BE2C (cell line): ENCODE results near the gene SH3TC2.
"Not testable (repeated sequence)": the region's sequence is repeated elsewhere in the genome, so short reads cannot be mapped to it uniquely, and the experiment has no call there.

Experiments
- DNase-seq: peaks from one replicate; pipeline ENCODE4 v3.0.0-alpha.2; 2020
- H3K27me3 ChIP-seq: fragments of 250-450 bp; sonication (Bioruptor Pico); 2 replicates; pipeline ENCODE4 v1.5.1; 2020; ENCODE audit warnings: mild to moderate bottlenecking
- H3K36me3 ChIP-seq: fragments of 250-450 bp; sonication (Bioruptor Pico); 2 replicates; pipeline ENCODE4 v1.5.1; 2020; ENCODE audit warnings: mild to moderate bottlenecking
- H3K4me1 ChIP-seq: fragments of 250-450 bp; sonication (Bioruptor Pico); 2 replicates; pipeline ENCODE4 v1.5.1; 2020
- H3K4me3 ChIP-seq: 2 replicates; pipeline ENCODE4 v1.5.1; 2011; ENCODE audit warnings: low read depth, low read length
- H3K9me3 ChIP-seq: fragments of 250-450 bp; sonication (Bioruptor Pico); 2 replicates; pipeline ENCODE4 v1.5.1; 2020
- CTCF ChIP-seq: IDR thresholded peaks from 2 replicates; pipeline ENCODE4 v1.5.1; 2012; ENCODE audit warnings: mild to moderate bottlenecking, low read depth, low read length

SH3TC2 gene

GRCh38 chr5:149079883-149080282 is 17.0 kb upstream of the SH3TC2 start:
- H3K36me3 ChIP-seq, result no peaks in the 10 kb centered on the region
- DNase-seq, result no peak
- H3K9me3 ChIP-seq, result no peaks in the 10 kb centered on the region
- no peak for TF ChIP-seq CTCF
- no peak overlapping the region for H3K4me3 ChIP-seq
- H3K4me1 ChIP-seq, result no peaks in the 10 kb centered on the region
- H3K27me3 ChIP-seq, result no peaks in the 10 kb centered on the region

- DNase-seq, H3K27me3 ChIP-seq, H3K36me3 ChIP-seq, H3K4me1 ChIP-seq, H3K9me3 ChIP-seq, H3K4me3 ChIP-seq: not testable (repeated sequence)
Measured at GRCh38 chr5:149074071-149074470, 11.2 kb upstream of the SH3TC2 start.

GRCh38 chr5:149073213-149073612 is 10.4 kb upstream of the SH3TC2 start:
- TF ChIP-seq CTCF, result no peak
- H3K36me3 ChIP-seq, result no peaks in the 10 kb centered on the region
- H3K27me3 ChIP-seq, result no peaks in the 10 kb centered on the region
- H3K9me3 ChIP-seq, result no peaks in the 10 kb centered on the region
- no peak overlapping the region for H3K4me3 ChIP-seq
- DNase-seq, result no peak
- no peaks in the 10 kb centered on the region for H3K4me1 ChIP-seq

- Histone ChIP-seq H3K36me3 (no peaks in the 10 kb centered on the region), H3K4me3 (no peak overlapping the region), H3K9me3 (no peaks in the 10 kb centered on the region; the same call in 1 of the 2 replicates), H3K4me1 (peaks cover 1% of the 10 kb centered on the region; the same call in 1 of the 2 replicates), H3K27me3 (no peaks in the 10 kb centered on the region)
- DNase-seq, result no peak
- TF ChIP-seq CTCF, result no peak
Measured at GRCh38 chr5:149072791-149073190, 9.9 kb upstream of the SH3TC2 start.

- Histone ChIP-seq H3K9me3 (peaks cover 4% of the 10 kb centered on the region; the same call in 1 of the 2 replicates), H3K36me3 (no peaks in the 10 kb centered on the region), H3K4me3 (no peak overlapping the region), H3K4me1 (peaks cover 6% of the 10 kb centered on the region; the same call in 1 of the 2 replicates), H3K27me3 (no peaks in the 10 kb centered on the region)
- TF ChIP-seq CTCF, result no peak
- DNase-seq, result no peak
Measured at GRCh38 chr5:149072376-149072775, 9.5 kb upstream of the SH3TC2 start.

- TF ChIP-seq CTCF, result no peak
- Histone ChIP-seq H3K4me3 (no peak overlapping the region), H3K27me3 (no peaks in the 10 kb centered on the region), H3K4me1 (peaks cover 9% of the 10 kb centered on the region; the same call in 1 of the 2 replicates), H3K9me3 (peaks cover 4% of the 10 kb centered on the region; the same call in 1 of the 2 replicates), H3K36me3 (no peaks in the 10 kb centered on the region)
- no peak for DNase-seq
Measured at GRCh38 chr5:149071756-149072155, 8.9 kb upstream of the SH3TC2 start.

GRCh38 chr5:149071216-149071615 is 8.4 kb upstream of the SH3TC2 start:
- no peak for DNase-seq
- TF ChIP-seq CTCF, result no peak
- Histone ChIP-seq H3K36me3 (no peaks in the 10 kb centered on the region), H3K4me1 (peaks cover 12% of the 10 kb centered on the region; the same call in 1 of the 2 replicates), H3K4me3 (no peak overlapping the region), H3K9me3 (peaks cover 4% of the 10 kb centered on the region; the same call in 1 of the 2 replicates), H3K27me3 (no peaks in the 10 kb centered on the region)
